GM18526 (cell line): ENCODE measurements around the gene MAPT.

Experiments used
- POLR2A ChIP-seq: IDR thresholded peaks from 3 replicates; pipeline ENCODE4 v1.6.1; 2011; ENCODE audit not compliant: insufficient read length; ENCODE audit errors: extremely low read depth

The MAPT gene

GRCh38 chr17:46003907-46004748, 109.8 kb downstream of the MAPT start:
- TF ChIP-seq POLR2A, result no peak

- no peak for TF ChIP-seq POLR2A
Measured at GRCh38 chr17:46007461-46007965, 113.2 kb downstream of the MAPT start.

GRCh38 chr17:46008591-46008990, 114.2 kb downstream of the MAPT start:
- no peak for TF ChIP-seq POLR2A

GRCh38 chr17:46009681-46010596, 115.6 kb downstream of the MAPT start:
- TF ChIP-seq POLR2A, result no peak

- no peak for TF ChIP-seq POLR2A
Measured at GRCh38 chr17:46010597-46011186, 116.3 kb downstream of the MAPT start.

- no peak for TF ChIP-seq POLR2A
Measured at GRCh38 chr17:46011711-46012505, 117.6 kb downstream of the MAPT start.

- TF ChIP-seq POLR2A, result no peak
Measured at GRCh38 chr17:46012506-46013079, 118.2 kb downstream of the MAPT start.

GRCh38 chr17:46013127-46013501, 118.8 kb downstream of the MAPT start:
- TF ChIP-seq POLR2A, result no peak

- no peak for TF ChIP-seq POLR2A
Measured at GRCh38 chr17:46013502-46014165, 119.3 kb downstream of the MAPT start.

- TF ChIP-seq POLR2A, result no peak
Measured at GRCh38 chr17:46020023-46020761, 125.8 kb downstream of the MAPT start.

GRCh38 chr17:46020998-46021397, 126.6 kb downstream of the MAPT start:
- no peak for TF ChIP-seq POLR2A

GRCh38 chr17:46023783-46024388, 129.5 kb downstream of the MAPT start:
- TF ChIP-seq POLR2A, result no peak

- no peak for TF ChIP-seq POLR2A
Measured at GRCh38 chr17:46024590-46024989, 130.2 kb downstream of the MAPT start.
